WERI-Rb-1 (cell line): ENCODE results near the gene ZNF385C.
A peak's percentile ranks its signal among the peaks of the same experiment; 100 is the strongest.

Source experiments
- DNase-seq: peaks from one replicate; pipeline ENCODE4 v3.0.0-alpha.2; 2020
- H3K27ac ChIP-seq: fragments of 250-450 bp; sonication (Bioruptor Pico); 2 replicates; pipeline ENCODE4 v1.5.1; 2020; ENCODE audit warnings: mild to moderate bottlenecking, moderate library complexity
- H3K27me3 ChIP-seq: fragments of 250-450 bp; sonication (Bioruptor Pico); 2 replicates; pipeline ENCODE4 v1.5.1; 2021; ENCODE audit warnings: mild to moderate bottlenecking, low read depth, moderate library complexity; ENCODE audit not compliant: insufficient read depth, severe bottlenecking
- H3K36me3 ChIP-seq: fragments of 250-450 bp; sonication (Bioruptor Pico); 2 replicates; pipeline ENCODE4 v1.5.1; 2020; ENCODE audit warnings: mild to moderate bottlenecking, moderate library complexity
- H3K4me3 ChIP-seq: 2 replicates; pipeline ENCODE4 v1.5.1; 2011; ENCODE audit warnings: low read depth, mild to moderate bottlenecking, control low read depth, low read length
- H3K9me3 ChIP-seq: fragments of 250-450 bp; sonication (Bioruptor Pico); 2 replicates; pipeline ENCODE4 v1.5.1; 2021; ENCODE audit warnings: mild to moderate bottlenecking, moderate library complexity; ENCODE audit not compliant: severe bottlenecking
- TF ChIP-seq, protein P1 (sequence below): IDR thresholded peaks from 2 replicates; pipeline ENCODE4 v1.5.1; 2011; ENCODE audit warnings: low read depth, mild to moderate bottlenecking, control low read depth, inconsistent platforms, low read length

The ZNF385C gene

GRCh38 chr17:42120161-42120769 lies 22.0 kb upstream of the ZNF385C start:
- H3K9me3 ChIP-seq = no peaks in the 10 kb centered on the region
- no peaks in the 10 kb centered on the region for H3K27me3 ChIP-seq
- no peak overlapping the region for H3K27ac ChIP-seq
- TF ChIP-seq, protein P1, sequence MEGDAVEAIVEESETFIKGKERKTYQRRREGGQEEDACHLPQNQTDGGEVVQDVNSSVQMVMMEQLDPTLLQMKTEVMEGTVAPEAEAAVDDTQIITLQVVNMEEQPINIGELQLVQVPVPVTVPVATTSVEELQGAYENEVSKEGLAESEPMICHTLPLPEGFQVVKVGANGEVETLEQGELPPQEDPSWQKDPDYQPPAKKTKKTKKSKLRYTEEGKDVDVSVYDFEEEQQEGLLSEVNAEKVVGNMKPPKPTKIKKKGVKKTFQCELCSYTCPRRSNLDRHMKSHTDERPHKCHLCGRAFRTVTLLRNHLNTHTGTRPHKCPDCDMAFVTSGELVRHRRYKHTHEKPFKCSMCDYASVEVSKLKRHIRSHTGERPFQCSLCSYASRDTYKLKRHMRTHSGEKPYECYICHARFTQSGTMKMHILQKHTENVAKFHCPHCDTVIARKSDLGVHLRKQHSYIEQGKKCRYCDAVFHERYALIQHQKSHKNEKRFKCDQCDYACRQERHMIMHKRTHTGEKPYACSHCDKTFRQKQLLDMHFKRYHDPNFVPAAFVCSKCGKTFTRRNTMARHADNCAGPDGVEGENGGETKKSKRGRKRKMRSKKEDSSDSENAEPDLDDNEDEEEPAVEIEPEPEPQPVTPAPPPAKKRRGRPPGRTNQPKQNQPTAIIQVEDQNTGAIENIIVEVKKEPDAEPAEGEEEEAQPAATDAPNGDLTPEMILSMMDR = no peak
- peaks cover 57% of the 10 kb centered on the region for H3K36me3 ChIP-seq
- peak overlapping the region; percentile 59 for H3K4me3 ChIP-seq
- no peak for DNase-seq

GRCh38 chr17:42119301-42119700 lies 21.0 kb upstream of the ZNF385C start:
- TF ChIP-seq, protein P1 = no peak
- peaks cover 55% of the 10 kb centered on the region for H3K36me3 ChIP-seq
- no peaks in the 10 kb centered on the region for H3K9me3 ChIP-seq
- H3K27me3 ChIP-seq = no peaks in the 10 kb centered on the region
- no peak for DNase-seq
- H3K4me3 ChIP-seq = no peak overlapping the region
- H3K27ac ChIP-seq = no peak overlapping the region

DNA sequence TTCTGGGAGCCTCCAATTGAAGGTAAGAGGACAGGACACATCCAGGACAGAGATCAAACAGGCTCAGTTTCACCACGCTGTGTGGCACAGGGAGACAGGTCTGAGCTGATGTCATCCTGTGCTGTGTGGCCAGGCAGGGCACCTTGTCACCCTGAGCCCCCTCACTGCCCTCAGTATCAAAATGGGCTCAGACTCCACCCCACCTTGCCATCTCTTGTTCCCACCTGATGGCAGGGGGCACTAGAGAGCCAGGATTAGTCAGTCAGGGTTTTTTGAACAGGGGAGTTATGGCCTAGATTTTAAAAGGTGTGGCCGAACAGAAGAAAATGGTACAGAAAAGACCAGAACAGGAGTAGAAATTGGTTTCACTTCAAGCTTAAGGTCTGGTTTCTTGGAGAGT lies 20.3 kb upstream of the ZNF385C start:
- TF ChIP-seq, protein P1 = peak; percentile 69
- Histone ChIP-seq H3K9me3 (no peaks in the 10 kb centered on the region), H3K27ac (no peak overlapping the region), H3K27me3 (no peaks in the 10 kb centered on the region), H3K4me3 (no peak overlapping the region), H3K36me3 (peaks cover 62% of the 10 kb centered on the region)
- DNase-seq = peak; percentile 74

- Histone ChIP-seq H3K4me3 (no peak overlapping the region), H3K27ac (no peak overlapping the region), H3K27me3 (no peaks in the 10 kb centered on the region), H3K36me3 (peaks cover 66% of the 10 kb centered on the region), H3K9me3 (no peaks in the 10 kb centered on the region)
- TF ChIP-seq, protein P1 = no peak
- DNase-seq = no peak
These were observed 19.8 kb upstream of the ZNF385C start for GRCh38 chr17:42118126-42118510.

GRCh38 chr17:42117397-42118125 lies 19.3 kb upstream of the ZNF385C start:
- Histone ChIP-seq H3K27me3 (no peaks in the 10 kb centered on the region), H3K27ac (no peak overlapping the region), H3K36me3 (peaks cover 66% of the 10 kb centered on the region), H3K4me3 (no peak overlapping the region), H3K9me3 (no peaks in the 10 kb centered on the region)
- TF ChIP-seq, protein P1 = no peak
- no peak for DNase-seq
